ENCODE results near the gene IFT27.

The IFT27 gene

DNA sequence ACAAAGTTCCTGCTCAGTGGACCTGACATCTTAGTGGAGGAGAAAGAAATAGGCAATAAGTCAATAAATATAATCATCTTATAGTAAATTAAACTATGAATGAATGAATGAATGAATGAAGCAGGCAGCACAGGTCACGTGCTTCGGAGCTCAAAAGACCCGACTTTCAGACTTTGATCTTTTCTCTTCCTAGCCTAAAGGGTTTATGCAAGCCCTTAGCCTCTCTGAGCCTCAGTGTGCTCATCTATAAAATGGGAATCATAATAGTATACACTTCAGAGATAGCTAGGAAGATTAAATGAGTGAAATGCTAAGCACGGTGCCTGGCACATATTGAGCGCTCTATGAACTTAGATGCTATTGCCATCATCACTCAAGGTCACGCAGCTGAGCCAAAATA lies 33.4 kb upstream of the IFT27 start:
- Histone ChIP-seq H3K4me3 (no peak overlapping the region), H3K27ac (no peak overlapping the region)
- DNase-seq (ENCODE audit: low spot score): no peak
- TF ChIP-seq, protein P1, sequence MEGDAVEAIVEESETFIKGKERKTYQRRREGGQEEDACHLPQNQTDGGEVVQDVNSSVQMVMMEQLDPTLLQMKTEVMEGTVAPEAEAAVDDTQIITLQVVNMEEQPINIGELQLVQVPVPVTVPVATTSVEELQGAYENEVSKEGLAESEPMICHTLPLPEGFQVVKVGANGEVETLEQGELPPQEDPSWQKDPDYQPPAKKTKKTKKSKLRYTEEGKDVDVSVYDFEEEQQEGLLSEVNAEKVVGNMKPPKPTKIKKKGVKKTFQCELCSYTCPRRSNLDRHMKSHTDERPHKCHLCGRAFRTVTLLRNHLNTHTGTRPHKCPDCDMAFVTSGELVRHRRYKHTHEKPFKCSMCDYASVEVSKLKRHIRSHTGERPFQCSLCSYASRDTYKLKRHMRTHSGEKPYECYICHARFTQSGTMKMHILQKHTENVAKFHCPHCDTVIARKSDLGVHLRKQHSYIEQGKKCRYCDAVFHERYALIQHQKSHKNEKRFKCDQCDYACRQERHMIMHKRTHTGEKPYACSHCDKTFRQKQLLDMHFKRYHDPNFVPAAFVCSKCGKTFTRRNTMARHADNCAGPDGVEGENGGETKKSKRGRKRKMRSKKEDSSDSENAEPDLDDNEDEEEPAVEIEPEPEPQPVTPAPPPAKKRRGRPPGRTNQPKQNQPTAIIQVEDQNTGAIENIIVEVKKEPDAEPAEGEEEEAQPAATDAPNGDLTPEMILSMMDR (IDR thresholded peaks at IDR 0.05): no peak

DNA sequence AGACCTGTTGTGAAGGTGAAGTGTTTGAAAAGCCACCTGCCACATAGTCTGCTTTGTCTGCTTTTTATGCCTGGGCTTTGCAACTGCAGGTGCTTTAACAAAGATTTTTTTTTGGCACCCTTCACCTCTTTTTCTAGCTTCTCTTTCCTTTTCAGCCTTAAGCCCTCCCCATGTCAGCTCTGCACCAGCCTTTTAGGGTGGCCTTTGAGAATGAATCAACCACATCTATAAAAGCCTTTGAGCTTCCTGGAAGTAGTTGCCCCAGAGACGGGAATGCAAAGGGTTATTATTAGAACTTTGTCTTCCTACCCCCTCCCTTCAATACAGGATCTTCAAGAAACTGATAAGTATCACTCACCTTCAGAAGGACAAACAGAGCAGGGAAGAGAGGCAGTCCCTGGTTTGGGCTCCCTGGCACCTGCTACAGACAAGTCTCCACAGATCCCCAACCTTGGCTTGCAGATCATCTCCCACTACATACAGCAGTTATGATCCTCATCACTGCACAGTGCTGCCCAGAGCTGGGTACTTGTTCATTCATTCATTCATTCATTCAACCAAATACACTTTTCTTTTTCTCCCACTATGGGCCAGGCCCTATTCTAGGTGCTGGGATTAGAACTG lies 32.9 kb upstream of the IFT27 start:
- H3K27ac ChIP-seq: no peak overlapping the region
- no peak overlapping the region for H3K4me3 ChIP-seq
- DNase-seq (ENCODE audit: low spot score): no peak
- TF ChIP-seq, protein P1 (IDR thresholded peaks at IDR 0.05): no peak

DNA sequence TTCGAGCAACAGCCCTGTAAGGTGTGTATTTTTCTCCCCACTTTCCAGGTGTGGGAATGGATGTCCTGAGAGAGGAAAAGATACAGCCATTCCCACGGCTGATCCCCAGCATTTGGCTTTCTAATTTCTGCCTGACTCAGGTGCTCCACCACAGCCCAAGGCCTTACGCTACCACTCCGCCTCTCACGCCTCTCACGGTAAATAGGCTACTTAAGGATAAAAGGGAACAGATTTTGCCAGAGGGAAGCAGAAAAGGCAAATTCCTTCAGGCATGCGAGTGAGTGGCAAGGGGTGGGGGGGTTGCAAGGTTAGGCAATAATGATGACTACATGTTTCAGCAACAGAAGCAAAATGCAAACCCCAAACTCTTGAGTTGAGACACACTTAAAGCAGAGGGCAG lies 31.7 kb upstream of the IFT27 start:
- H3K4me3 ChIP-seq: no peak overlapping the region
- no peak for DNase-seq (ENCODE audit: low spot score)
- TF ChIP-seq, protein P1 (IDR thresholded peaks at IDR 0.05): no peak
- H3K27ac ChIP-seq: no peak overlapping the region

DNA sequence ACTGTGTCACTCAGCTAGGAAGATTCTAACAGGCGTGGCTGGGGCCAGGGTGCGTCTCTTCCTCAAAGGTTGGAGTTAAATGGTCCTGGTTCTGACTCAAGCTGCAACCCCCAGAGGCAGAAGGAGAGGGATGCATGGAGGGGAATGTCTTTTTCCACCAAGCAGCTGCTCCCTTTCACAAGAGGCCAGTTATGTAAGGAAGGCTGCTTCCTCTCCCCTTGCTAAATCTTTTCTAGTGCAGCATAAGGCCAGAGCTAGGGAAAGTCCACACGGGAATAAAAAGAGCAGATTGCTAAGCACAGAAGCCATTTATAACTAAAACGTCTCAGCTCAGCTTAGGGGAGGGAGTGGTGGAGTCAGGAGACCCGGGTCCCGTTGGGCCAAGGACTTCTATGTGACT lies 30.9 kb upstream of the IFT27 start:
- no peak for DNase-seq (ENCODE audit: low spot score)
- H3K27ac ChIP-seq: no peak overlapping the region
- H3K4me3 ChIP-seq: no peak overlapping the region
- TF ChIP-seq, protein P1 (IDR thresholded peaks at IDR 0.05): no peak

DNA sequence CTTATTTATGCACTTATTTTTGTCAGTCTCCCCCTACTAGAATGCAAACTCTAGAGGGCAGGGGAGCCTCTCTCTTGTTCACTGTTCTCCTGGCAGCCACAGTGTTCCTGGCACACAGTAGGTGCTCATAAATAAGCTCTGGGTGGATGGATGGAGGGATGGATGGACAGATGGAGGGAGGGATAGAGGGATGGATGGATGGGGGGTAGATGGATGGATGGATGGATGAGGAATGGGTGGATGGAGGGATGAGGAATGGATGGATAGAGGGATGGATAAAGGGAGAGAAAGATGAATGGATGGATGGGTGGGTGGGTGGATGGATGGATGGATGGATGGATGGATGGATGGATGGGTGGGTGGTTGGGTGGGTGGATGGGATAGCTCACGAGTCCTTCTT lies 27.4 kb upstream of the IFT27 start:
- no peak for DNase-seq (ENCODE audit: low spot score)
- TF ChIP-seq, protein P1 (IDR thresholded peaks at IDR 0.05): no peak
- H3K4me3 ChIP-seq: no peak overlapping the region
- no peak overlapping the region for H3K27ac ChIP-seq

DNA sequence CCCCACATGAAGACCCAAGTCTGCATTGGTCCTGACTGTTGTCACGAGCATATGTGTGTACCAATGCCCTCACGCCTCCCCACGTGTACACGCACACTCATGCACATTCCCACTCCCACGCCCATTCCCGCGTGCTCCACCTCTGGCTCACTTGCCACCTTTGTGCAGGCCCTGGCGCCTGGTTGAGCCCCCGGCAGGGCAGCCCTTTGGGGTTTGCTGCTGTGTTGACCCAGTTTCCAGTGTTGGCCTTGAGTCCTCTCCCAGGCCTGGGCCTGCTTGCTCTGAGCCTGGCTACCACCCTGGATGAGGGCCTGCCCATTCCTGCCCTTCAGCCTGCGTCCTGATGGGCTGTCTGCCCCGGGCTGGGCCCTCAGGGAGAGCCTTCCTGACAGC lies 22.8 kb upstream of the IFT27 start:
- DNase-seq (ENCODE audit: low spot score): no peak
- no peak overlapping the region for H3K27ac ChIP-seq
- TF ChIP-seq, protein P1 (IDR thresholded peaks at IDR 0.05): no peak
- H3K4me3 ChIP-seq: no peak overlapping the region

DNA sequence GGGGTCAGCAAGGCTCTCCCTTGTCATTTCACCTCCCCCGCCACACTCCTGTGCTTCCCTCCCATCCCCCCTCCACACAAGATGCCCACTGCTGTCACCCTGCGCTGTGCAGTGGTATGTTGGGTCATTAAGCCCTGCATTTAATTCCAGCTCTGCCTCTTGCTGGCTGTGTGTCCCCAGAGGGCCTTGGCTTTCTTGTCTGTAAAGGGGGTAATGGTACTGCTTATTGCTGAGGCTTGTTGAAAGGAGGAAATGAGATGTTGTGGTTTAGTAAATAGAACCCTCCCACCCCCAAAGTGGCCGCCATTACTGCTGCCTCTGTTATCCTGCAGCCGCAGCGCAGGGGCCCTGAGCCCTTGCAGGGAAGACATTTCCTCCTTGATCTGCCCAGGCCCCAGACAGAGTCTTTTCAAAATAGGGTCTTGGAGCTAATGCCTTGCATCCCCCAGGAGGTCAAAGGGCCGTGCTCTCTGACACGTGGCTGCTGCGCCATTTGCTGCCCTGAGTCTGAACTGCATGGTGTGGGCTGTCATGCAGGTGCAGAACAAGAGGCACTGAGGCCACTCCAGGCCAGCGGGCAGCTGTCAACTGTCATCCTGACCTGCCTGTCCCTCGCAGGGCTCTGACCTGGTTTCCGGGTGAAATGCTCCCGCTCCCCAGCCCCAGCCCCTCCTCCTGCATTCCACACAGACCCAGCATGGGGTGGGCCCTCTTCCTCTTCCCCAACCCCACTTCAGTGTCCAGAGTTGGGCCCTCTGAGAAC lies 22.2 kb upstream of the IFT27 start:
- TF ChIP-seq, protein P1 (IDR thresholded peaks at IDR 0.05): no peak
- no peak overlapping the region for H3K4me3 ChIP-seq
- DNase-seq (ENCODE audit: low spot score): no peak
- no peak overlapping the region for H3K27ac ChIP-seq

Data from coronary artery (tissue), 2 donors.